KOPT-K1 (cell line): ENCODE measurements around the gene CMBL.
"Not testable (repeated sequence)": the region's sequence is repeated elsewhere in the genome, so short reads cannot be mapped to it uniquely, and the experiment has no call there.

Experiments used
- H3K27ac ChIP-seq: fragments of 200-600 bp; sonication (generic); 2 replicates; pipeline ENCODE4 v1.5.1; 2016; ENCODE audit warnings: antibody characterized with exemption, mild to moderate bottlenecking, low read depth, low read length; ENCODE audit not compliant: poor library complexity, severe bottlenecking
- H3K36me3 ChIP-seq: fragments of 200-600 bp; sonication (generic); 2 replicates; pipeline ENCODE4 v1.5.1; 2017; ENCODE audit warnings: antibody characterized with exemption, mild to moderate bottlenecking, low read length, moderate library complexity; ENCODE audit not compliant: insufficient read depth
- H3K9me3 ChIP-seq: fragments of 200-600 bp; sonication (generic); 2 replicates; pipeline ENCODE4 v1.5.1; 2017; ENCODE audit warnings: antibody characterized with exemption, low read length, mild to moderate bottlenecking; ENCODE audit not compliant: insufficient read depth, poor library complexity, severe bottlenecking

The CMBL gene

GRCh38 chr5:10286862-10287227 is 20.9 kb downstream of the CMBL start:
- no peaks in the 10 kb centered on the region for H3K9me3 ChIP-seq
- H3K36me3 ChIP-seq: no peaks in the 10 kb centered on the region
- H3K27ac ChIP-seq: no peak overlapping the region

DNA sequence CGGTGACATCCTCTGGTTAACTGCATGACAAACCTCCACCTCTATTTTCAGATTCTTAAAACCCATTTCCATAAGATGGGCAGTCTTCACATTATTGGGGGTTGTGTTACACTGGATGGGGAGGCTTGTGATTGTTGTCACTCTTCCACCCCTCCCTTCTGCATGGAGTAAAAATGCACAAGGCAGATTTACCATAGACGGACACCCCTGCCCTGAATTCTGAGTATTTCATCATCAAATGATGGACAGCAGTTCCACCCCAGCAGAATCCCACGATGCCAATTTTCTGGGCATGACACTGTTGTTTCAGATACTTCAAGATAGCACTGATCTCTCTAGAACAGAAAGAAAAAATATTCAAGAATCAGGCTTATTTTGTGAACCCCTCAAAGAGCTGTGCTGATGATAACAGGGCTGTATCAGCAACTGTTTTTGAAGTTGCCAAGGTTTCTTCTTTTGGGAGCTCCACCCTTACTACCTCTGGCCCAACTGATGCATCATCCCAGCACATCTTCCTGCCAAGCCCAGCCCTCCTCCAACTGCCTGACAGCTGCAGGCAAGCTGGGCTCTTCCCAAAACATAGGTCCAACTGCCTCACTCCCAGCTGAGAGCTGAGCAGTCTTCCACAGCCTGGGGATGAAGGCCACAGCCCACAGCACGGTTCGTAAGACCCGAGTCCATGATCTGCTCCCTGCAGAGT is 21.4 kb downstream of the CMBL start:
- no peaks in the 10 kb centered on the region for H3K36me3 ChIP-seq
- no peak overlapping the region for H3K27ac ChIP-seq
- H3K9me3 ChIP-seq: no peaks in the 10 kb centered on the region

- not testable (repeated sequence) for H3K36me3 ChIP-seq, H3K27ac ChIP-seq
These were observed 22.3 kb downstream of the CMBL start for GRCh38 chr5:10285362-10285761.

GRCh38 chr5:10283927-10284635 is 23.6 kb downstream of the CMBL start:
- Histone ChIP-seq H3K36me3 (no peaks in the 10 kb centered on the region), H3K9me3 (no peaks in the 10 kb centered on the region), H3K27ac (no peak overlapping the region)

More at GRCh38 chr5:10285362-10285761, 22.3 kb downstream of the CMBL start:
- H3K9me3 ChIP-seq: not testable (repeated sequence)

DNA sequence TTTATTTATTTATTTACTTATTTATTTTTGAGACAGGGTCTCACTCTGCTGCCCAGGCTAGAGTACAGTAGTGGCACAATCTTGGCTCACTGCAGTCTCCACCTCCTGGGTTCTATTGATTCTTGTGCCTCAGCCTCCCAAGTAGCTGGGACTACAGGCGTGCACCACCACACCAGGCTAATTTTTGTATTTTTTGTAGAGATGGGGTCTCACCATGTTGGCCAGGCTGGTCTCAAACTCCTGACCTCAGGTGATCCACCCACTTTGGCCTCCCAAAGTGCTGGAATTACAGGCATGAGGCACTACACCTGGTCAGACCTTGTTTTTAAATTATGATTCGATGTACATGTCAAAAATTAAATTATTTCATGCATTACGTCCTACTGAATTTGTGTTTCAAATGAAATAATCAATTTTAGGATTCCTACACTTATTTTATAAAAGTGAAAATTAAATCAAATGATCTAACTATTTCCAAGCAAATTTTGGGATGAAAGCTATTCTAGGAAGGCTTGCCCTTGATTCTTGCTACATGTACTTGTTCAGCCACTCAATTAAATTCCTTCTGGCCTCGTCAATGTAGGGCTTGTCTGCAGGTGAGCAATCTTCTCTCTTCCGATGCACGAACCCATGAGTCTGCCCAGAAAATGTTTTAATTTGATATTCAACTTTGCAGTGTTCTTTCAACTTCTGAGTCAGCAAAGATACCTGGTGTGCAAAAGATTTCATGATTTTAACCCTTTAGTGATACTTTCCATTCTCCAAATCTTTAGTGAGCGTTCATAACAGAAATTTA is 27.6 kb downstream of the CMBL start:
- H3K36me3 ChIP-seq: no peaks in the 10 kb centered on the region
- no peaks in the 10 kb centered on the region for H3K9me3 ChIP-seq
- no peak overlapping the region for H3K27ac ChIP-seq

DNA sequence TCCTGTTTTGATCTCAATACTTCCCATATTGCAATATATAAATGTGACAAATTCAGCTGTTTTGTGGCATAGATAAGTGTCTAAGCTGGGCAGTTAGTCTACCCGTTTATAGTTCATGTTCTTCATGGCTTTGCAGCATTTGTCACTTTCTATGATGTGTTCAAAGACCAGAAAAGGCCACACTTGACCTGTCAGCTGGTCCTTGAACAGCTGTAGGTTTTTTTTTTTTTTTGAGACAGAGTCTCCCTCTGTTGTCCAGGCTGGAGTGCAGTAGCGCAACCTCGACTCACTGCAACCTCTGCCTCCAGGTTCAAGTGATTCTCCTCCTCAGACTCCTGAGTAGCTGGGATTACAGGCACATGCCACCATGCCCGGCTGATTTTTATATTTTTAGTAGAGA is 28.4 kb downstream of the CMBL start:
- Histone ChIP-seq H3K9me3 (peaks cover under 1% of the 10 kb centered on the region), H3K27ac (no peak overlapping the region), H3K36me3 (no peaks in the 10 kb centered on the region)

DNA sequence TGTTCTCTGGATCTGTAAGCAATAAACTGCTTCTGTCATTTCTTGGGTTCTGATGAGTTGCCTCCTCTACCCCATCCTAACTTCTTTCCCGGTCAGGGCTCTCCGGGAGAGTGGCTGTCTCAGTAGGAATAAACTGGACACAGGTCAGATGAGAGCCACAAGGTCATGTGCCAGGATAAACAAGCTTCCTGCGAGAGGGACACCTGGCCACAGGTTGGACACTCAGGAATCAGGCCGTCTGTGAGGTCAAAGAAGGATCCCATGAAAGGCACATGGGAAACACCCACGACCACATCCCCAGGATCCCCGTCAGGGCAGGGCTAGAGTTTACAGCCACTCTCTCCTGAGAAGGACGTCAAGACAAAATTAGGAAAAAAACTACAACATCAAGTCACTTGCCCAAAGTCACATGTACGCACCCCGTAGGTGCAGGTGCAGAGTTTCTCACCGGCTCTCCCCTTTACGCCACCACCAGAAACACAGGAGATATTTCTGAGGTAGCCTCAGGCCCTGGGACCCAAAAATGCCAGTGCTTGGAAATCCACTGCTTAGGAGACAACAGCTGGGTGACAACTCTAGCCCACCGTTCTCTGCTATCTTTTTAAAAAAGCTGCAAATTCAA is 28.9 kb downstream of the CMBL start:
- Histone ChIP-seq H3K27ac (no peak overlapping the region), H3K9me3 (peaks cover 6% of the 10 kb centered on the region), H3K36me3 (no peaks in the 10 kb centered on the region)

DNA sequence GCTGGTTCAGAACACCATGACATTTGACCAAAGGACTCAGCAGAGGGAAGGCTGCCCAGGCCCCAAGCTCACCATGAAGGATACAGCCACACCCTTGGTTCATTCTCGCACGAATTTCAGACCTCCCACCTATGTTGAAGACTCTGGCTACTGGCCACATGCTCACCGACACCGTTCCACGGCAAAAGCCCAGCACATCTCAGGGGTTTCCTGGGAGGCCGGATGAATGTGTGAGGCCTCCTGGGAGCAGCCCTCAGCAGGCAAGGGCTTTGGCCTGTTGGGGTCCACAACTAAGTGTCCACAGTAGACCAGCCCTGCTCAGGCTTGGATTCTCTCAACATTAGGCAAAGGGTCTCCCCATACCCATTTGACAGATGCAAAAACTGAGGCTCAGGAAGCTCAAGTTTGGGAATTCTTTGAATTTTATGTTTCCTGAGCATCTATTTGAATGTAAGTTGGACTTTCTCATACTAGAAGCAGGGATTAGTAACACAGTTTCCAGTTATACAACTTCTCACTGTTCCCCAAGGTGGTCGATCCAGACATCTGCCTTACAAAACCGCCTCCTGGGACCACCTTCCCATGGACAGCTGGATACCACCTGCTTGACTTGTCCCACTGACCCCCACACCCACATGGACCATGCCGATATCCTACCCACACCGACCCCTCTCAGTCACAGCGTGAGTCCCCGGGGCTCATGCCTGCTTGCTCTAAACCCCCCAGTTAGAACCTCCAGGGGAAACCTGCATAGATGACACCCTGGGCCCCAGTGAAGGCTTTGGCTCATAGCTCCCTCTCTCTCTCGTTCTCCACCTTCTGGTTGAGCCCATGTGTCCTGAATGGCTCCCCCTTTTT is 29.7 kb downstream of the CMBL start:
- no peaks in the 10 kb centered on the region for H3K36me3 ChIP-seq
- H3K27ac ChIP-seq: no peak overlapping the region
- H3K9me3 ChIP-seq: peaks cover 12% of the 10 kb centered on the region

DNA sequence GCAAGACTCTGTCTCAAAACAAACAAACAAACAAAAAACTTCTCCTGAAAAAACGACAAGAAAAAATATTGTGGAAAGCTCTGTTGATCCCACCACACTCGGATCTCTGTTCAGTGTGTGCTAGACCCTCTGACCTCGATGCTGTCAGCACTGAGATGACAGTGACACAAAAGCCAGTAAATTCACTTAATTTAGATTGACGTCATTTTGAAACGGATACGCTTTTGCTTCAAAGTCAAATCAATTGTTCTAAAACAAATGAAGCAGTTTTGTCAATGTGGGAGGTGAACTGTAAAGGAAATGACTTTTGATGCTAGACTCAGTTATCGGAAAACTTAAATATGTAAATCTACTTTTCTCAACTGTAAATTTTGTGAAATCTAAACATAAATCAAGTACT is 31.0 kb downstream of the CMBL start:
- Histone ChIP-seq H3K27ac (no peak overlapping the region), H3K9me3 (peaks cover 20% of the 10 kb centered on the region), H3K36me3 (no peaks in the 10 kb centered on the region)

DNA sequence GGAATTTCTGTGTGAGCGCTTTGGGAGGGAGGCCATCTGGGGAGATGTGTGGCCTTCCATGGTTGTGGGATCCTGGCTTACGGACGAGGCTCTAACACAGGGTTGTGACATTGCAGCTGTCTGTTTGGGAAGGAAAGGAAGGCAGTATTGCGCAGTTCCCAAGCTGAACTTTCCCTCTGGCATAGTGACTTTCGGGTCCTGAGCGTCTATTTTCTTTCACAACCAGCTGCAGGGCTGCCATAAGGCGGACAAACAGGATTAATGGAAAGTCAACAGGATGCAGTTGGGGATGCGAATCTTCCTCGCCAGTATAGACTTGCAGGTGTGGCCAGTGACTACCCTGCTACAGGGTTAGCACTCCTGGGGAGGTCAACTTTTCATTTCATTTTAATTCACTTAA is 31.7 kb downstream of the CMBL start:
- H3K27ac ChIP-seq: no peak overlapping the region
- H3K9me3 ChIP-seq: peaks cover 20% of the 10 kb centered on the region
- H3K36me3 ChIP-seq: no peaks in the 10 kb centered on the region

DNA sequence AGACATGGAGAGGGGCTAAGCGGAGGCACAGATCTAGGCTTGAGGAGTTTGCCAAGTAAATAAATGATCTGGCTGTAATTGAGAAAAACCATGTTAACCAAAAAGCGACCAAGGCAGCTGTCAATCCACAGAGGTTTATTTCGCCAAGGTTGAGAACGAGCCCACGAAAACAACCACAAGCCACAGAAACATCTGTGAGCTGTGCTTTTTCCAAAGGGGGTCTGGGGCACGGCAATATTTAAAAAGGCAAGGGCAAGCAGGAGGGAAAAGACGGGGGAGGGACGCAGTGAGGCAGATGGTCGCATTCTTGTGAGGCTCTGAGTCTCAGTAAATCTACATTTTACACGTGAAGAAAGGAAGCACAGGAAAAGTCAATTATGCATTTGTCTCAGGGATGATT is 32.2 kb downstream of the CMBL start:
- Histone ChIP-seq H3K9me3 (peaks cover 20% of the 10 kb centered on the region), H3K27ac (no peak overlapping the region), H3K36me3 (no peaks in the 10 kb centered on the region)

DNA sequence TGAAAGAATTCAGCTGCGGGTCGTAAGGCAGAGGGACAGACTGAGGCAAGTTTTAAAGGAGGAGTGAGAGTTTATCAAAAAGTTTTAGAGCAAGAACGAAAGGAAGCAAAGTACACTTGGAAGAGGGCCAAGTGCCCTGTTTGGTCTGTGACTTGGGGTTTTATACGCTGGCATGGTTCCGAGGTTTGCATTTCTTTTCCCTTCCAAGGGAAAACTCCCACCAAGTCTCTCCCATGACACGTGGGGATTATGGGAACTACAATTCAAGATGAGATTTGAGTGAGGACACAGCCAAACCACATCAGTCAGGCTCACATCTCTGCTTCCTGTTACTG is 34.9 kb downstream of the CMBL start:
- H3K9me3 ChIP-seq: peaks cover 20% of the 10 kb centered on the region
- H3K27ac ChIP-seq, H3K36me3 ChIP-seq: not testable (repeated sequence)

DNA sequence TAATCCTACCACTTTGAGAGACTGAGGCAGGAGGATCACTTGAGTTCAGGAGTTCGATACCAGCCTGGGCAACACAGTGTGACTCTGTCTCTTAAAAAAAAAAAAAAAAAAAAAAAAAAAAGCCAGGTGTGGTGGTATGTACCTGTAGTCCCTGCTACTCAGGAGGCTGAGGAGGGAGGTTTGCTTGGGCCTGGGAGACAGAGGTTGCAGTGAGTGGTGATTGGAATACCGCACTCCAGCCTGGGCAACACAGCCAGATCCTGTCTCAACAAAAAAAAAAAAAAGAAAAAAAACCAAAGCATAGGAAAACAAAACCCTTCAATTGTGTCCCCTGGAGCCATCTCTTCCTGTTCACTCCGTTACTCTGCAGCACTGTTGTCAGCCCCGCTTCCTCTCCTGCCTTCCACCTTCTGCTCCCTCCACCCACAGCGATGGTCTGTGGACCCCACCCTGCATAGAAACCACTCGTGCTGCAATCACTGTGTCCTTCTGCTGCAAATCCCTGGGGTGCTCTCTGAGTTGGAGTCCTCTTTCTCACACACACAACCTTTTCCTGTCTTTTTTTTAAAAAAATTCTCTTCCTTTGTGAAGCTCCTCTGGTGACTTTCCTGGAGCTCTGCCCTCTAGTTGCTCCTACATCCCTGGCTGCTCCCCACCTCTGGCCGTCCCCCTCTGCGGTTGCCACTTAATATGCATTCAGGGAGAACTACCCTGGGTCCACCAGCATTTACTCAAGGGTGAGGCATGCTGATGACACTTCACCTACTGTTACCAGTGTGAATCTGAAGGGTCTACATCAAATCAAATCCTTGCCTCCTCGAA is 35.4 kb downstream of the CMBL start:
- 0 out of 2 replicates have a peak, but pooled peaks cover 5% of the 10 kb centered on the region for H3K36me3 ChIP-seq
- H3K27ac ChIP-seq: no peak overlapping the region
- peaks cover 20% of the 10 kb centered on the region for H3K9me3 ChIP-seq

DNA sequence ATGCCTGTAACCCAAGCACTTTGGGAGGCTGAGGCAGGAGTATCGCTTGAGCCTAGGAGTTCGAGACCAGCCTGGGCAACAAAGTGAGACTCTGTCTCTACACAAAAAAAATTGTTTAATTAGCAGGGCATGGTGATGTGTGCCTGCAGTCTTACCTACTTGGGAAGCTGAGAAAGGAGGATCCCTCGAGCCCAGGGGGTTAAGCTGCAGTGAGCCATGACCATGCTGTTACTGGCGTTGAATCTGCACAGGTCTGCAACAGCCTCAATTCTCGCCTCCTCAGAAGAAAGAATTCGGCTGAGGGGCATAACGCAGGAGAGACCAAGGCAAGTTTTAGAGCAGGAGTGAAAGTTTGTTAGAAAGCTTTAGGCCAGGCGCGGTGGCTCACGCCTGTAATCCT is 39.6 kb downstream of the CMBL start:
- Histone ChIP-seq H3K9me3 (peaks cover 8% of the 10 kb centered on the region), H3K36me3 (peaks cover 47% of the 10 kb centered on the region), H3K27ac (no peak overlapping the region)
